Eye (tissue), 1 donor: ENCODE data around the gene ANXA2R.
"Not testable (repeated sequence)": the region's sequence is repeated elsewhere in the genome, so short reads cannot be mapped to it uniquely, and the experiment has no call there.

ENCODE experiments used
- DNase-seq: peaks from one replicate; pipeline ENCODE4 v3.0.0-alpha.2; 2015

Gene ANXA2R, protein sequence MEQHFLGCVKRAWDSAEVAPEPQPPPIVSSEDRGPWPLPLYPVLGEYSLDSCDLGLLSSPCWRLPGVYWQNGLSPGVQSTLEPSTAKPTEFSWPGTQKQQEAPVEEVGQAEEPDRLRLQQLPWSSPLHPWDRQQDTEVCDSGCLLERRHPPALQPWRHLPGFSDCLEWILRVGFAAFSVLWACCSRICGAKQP

DNA sequence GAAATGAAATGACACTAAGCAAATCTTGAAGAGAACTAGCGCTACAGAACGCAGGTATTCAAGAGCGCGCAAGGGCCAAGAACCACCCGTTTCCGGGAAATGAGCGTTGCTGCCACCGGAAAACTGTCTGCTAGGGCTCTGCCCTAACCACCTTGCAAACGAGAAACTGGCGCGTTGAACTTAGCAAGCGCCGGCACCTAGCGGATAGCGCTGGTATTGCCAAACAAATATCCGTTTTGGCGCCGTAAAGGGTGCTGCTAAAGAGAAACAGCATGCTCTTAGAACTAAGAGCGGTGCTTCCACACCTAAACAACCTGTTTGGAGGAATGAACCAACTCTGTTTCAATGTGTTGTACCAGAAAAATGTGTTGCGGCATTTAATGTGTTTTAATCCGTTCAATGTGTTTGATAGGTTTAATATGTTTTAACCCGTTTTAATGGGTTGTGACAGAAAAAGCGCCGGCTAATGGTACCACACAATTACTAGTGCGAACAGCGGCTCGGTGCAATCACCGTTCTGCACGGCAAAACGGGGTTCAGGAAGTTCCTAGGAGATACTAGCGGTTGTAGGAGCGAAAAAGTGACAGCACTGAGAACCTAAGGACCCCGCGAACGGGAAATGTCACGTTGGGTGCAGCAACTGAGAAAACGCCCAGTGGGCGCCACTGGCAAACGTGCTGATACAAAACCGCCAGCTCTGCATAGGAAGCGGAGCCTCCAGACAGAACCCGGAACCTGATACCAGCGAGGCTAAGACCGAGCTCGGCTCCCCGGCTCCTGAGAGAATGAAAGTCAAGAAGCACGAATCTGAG, at the start of gene ANXA2R:
Gene ANXA2R, minus strand, starts transcription at position 33 of the 812 bp plus-strand sequence. CDS start 273 bp downstream, outside the sequence.
- DNase-seq: peak; percentile 97

DNA sequence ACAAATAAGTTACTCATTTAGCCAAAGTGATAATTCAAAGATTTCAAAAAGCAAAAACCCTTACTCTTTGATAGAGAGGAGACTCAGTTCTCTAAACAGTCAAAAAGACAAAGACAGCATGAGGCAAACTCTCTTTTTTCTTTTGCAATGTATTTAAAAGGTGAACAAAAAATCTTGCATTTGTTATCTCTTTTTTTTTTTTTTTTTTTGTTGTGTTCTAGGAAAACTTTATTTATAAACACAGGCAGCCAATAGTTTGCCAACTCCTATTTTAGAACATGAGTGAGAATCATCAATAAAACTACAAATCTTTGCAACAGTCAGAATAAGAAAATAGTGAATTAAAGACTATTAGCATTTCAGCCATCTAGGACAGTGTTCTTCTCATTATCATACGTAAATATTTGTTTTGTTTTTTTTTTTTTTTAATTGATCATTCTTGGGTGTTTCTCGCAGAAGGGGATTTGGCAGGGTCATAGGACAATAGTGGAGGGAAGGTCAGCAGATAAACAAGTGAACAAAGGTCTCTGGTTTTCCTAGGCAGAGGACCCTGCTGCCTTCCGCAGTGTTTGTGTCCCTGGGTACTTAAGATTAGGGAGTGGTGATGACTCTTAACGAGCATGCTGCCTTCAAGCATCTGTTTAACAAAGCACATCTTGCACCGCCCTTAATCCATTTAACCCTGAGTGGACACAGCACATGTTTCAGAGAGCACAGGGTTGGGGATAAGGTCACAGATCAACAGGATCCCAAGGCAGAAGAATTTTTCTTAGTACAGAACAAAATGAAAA, 46.2 kb upstream of the ANXA2R start:
- peak; percentile 21 for DNase-seq

DNA sequence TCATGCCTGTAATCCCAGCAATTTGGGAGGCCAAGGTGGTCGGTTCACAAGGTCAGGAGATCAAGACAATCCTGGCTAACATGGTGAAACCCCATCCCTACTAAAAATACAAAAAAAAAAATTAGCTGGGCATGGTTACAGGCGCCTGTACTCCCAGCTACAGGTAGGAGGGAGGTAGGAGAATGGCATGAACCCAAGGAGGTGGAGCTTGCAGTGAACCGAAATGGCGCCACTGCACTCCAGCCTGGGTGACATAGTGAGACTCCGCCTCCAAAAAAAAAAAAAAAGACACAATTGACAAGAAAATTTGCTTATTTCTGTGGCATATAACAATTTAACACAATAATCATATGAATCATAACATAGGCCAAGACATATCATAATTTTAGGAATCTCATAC, 45.3 kb upstream of the ANXA2R start:
- DNase-seq: no peak

DNA sequence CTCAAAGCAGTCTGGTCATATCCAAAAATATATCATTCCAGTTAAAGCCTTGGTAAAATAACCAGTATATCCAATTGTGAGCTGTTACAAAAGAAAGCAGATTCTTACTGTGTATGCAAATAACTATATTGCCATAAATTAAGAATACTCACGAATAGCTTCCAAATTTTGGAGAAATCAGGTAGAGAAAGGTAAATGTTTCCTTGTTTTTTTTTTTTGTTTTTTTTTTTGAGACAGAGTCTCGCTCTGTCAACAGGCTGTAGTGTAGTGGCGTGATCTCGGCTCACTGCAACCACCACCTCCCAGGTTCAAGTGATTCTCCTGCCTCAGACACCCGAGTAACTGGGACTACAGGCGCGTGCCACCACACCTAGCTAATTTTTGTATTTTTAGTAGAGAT, 44.3 kb upstream of the ANXA2R start:
- DNase-seq: not testable (repeated sequence)

DNA sequence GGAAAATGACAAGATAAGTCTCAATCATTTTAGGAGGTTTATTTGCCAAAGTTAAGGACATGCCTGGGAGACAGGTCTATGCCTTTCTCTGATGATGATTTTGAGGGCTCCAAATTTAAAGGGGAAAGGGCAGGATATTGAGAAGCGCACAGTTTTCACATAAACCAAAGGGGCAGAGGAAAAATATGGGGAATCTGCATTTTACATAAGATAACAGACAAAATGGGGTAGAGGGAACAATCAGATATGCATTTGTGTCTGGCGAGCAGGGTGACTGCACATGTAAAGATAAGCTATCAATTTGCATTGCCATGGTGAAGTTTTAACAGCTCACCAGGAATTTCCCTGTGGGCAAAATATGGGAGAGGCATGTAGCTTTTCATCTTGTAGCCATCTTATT, 41.2 kb upstream of the ANXA2R start:
- not testable (repeated sequence) for DNase-seq

DNA sequence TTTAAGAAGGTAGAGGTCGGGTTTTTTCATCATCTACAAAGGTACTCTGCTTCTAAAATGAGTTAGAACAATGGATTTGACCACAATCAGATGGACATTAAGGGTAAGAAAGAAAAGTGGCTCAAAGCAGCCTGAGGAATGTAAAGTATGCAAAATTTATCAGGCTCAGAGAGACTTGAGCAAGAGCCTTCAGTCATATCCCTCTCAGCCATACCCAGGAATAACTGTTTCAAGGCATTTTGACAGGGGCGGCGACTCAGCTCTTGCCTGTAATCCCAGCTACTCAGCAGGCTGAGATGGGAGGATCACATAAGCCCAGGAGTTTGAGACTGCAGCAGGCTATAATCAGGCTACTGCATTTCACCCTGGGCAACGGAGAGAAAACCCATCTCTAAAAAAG, 38.8 kb upstream of the ANXA2R start:
- no peak for DNase-seq

DNA sequence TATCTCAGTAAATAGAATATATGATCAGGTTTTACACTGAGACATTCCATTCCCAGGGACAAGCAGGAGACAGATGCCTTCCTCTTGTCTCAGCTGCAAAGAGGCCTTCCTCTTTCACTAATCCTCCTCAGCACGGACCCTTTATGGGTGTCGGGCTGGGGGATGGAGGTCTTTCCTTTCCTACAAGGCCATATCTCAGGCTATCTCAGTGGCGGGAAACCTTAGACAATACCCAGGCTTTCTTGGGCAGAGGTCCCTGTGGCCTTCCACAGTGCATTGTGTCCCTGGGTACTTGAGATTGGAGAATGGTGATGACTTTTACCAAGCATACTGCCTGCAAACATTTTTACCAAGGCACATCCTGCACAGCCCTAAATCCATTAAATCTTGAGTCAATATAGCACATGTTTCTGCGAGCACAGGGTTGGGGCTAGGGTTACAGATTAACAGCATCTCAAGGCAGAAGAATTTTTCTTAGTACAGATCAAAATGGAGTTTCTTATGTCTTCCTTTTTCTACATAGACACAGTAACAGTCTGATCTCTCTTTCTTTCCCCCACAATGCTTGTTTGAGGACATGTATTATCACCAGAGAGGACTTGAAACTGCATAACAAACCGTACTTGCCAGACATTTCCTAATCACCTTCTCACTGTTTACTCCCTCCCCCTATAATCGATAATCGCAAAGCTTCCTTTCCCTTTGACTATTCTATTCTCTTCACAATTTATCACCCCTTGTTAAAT, 37.5 kb upstream of the ANXA2R start:
- DNase-seq: not testable (repeated sequence)

DNA sequence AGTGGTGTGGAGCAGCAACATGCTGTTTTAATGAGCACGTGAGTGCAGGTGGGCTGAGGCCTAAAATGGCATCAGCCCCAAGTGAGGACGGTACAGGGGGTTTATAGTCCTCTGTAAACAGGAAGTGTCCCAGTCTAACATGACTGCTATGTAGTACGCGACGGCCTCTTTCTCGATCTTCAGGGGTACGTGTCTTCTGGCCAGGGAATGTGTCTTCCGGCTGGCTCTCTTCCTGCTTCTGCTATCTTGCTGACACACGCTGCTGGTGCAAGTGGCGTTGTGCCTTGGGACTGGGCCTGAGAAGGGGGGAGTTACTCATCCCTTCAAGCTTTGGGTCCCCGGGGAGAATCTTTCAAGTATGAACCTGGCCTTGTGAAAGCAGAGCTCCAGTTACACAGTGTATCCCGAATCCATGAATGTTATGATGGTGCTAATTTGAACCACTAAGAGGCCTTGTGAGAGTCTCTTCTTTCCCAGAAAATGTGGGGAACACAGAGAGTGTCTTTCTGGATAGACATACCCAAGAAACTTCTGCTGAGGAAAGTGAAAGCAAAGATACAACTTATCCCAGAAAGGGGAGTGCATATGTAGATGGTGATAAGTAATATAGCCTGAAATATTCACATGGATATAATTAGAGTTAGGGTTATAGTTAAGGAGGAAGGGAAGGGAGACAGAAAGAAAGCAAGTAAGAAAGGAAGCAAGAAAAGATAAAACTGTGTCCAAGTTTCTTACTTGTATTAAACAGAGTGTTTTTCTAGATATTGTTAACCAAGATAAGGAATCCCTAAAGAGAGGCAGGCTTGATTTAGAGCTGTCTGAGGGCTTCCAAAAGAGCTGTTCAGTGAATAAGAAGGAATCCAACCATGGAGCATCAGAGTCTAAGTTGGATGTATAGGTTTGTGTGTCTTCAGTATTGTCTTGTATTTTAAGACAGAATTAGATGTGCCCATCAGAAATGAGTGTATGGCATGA, 35.5 kb upstream of the ANXA2R start:
- DNase-seq: no peak

DNA sequence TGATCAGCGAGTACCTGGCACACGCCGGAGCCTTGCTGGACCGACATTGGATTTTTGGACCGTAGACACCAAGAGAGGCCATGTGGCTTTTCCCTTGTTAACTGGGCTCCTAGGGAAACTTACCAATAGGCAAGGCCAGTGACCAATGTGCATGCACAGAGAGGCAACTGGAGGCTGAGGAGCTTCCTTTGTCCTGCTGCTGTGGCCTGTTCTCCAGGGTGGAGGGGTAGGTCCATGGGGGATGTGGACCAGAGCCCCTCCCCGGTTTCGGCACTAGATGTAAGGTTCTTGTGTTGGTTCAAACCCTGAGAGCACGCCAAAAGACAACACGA, 34.8 kb upstream of the ANXA2R start:
- DNase-seq: no peak

DNA sequence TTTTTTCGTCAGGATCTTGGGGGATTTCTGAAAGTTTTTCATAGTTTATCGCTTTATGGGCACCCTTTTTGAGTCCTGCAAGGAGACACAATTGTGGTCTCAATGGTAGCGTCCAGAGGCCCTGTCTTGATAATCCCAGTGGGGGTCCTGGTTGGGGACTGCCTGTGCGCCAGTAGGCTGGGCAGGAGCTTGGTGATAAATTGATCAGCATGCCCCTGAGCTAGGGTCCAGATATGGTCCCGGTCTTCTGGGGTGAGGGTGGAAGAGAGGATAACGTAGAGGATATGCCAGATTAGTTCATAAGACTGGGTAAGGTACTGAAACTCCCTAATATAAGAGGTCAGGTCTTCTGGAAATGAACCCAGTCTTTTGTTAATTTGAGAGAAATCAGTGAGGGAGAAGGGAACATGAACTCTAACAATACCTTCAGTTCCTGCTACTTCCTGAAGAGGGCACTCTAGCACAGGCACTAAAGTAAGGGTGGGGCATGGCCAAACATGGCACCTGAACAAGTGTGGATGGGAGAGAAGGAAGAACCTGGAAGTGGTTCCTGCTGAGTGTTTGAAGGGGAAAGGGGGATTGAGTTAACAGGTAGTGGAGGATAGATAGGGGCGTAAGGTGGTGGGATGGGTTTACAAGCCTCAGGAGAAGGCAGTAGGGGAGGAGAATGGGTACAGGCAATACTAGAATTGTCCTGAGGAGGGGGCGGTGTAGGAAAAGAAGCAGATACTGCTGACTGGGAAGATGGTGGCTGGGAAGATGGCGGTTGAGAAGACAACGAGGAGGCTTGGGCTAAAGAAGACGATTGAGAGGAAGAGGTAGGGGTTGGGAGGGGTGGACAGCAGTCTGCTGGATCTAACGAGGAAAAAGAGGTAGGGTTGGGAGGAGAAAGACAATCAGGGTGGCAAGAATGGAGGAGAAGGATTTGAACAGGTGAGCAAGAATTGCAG, 33.8 kb upstream of the ANXA2R start:
- DNase-seq: peak; percentile 39

DNA sequence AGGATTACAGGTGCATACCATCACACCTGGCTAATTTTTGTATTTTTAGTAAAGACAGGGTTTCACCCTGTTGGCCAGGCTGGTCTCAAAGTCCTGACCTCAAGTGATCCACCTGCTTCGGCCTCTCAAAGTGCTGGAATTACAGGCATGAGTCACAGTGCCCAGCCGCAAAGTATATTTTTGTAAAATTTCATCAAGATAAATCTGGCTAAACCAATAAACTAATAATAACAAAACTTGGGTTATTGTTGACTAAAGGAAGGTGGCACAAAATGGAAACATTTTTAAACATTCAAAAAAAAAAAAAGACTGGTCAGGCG, 29.2 kb upstream of the ANXA2R start:
- not testable (repeated sequence) for DNase-seq

DNA sequence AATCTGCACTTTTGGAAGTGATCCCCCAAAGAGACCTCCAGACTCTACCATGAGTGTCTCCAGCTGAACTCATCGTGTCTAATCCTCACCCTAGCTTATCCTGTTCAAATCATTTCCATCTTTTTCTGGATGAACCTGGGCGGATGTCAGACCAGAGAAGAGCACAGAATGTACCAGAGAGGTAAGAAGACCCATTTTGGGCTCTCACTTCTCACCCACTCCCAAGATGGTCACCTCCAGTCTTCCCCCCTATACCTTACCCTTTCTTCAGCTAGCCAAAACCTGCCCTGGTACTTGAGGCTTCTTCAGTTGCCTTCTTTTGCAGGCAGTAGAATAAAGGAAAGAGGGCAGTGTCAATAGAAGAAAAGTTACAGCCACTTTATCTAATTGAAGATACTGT, 27.9 kb upstream of the ANXA2R start:
- DNase-seq: no peak

DNA sequence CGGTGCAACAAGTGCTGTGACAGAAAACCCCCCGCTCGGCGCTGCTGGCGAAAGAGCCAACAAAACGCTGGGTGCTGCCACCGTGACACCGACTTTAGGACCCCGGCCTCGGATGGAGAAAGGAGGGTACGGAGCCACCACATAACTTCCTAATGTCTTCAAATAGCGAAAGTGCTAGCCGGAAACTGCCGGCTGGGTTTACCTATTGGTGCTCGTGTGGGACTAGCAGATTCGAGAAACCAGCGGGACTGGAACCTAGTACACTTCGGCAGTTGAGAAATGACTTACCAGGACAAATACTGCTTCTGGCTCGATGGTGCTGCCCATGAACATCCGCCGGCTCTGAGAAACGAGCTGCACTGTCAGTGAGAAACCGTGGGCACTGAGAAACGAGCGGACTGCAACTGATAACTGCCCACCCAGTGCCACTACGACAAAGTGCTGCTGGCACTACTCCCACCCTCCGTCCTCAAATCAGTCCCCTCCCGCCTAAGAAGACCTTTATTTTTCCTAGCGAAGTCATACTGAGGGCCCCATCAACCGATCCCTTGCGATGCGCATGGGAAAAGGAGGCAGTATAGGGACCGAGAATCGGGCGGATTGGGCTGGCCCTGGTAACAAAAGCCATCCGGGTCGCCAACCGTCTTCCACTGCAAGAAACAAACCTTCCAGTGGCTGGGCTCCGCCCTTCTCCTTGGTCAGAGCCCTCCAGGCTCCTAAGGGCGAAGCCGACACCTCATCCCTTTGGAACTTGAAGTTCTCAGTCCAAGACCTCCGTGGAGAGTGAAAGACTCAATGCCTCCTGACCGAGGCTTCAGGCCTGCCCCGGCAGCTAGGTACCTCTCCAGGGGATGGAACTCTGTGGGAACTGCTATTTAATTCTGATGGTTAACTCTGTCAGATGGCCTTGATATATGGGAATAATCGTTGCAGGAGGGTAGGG, 27.0 kb upstream of the ANXA2R start:
- DNase-seq: peak; percentile 99

DNA sequence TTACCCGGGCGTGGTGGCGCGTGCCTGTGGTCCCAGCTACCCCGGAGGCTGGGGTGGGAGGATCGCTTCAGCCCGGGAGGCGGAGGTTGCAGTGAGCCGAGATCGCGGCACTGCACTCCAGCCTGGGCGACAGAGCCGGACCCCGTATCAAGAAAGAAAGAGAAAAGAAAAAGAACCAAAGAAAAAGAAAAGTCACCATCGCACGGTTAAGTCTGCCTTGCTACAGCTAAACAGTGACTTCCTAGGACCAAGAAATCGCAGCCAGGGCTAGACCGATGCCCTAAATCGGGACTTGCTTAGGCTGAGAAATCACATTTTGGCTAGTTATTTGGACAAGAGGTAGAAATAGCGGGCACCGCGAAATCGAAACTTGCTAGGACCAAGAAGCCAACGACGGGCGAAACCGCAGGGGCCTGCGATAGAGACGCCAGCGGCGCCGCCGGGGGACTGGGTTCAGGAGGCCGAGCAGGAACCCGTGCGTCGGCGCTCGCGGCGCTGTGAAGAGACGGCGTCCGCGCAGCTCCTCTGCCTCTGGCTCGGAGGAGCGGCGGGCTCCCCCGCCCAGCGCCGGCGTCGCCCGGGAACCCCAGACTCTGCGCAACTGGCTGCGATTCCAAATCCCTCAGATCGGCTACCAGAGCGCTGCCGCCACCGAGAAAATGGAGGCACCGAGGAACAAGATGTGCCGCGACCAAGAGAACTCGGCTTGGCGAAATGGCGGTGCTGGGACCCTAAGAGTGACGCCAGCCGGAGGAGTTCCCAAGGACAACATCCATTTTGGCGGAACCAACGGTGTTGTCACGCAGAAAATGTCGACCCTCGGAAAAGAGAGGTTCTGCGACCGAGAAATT, 26.1 kb upstream of the ANXA2R start:
- DNase-seq: peak; percentile 92

DNA sequence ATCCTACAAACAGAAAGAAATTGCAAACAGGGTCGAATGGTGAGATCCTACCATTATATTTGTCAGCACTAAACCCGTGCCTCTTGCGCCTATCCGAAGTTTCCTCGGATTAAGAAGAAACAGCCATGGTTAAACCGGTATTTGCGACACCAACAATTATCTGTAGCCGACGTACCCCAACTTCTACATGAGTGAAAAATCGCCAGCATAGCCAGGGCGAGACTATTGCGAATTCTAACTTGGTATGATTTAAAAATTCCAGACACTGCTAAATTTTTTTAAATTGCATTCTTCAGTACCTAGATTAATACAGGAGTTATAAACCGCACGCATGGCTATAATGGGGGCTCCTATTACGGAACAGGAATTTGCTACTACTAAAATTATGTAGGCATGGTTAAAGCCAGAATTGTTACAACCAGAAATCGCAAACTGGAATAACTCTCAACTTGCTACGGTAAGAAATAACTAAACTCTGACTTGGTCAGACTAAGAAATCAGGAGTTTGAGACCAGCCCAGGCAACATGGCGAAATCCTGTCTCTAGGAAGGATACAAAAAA, 25.3 kb upstream of the ANXA2R start:
- DNase-seq: peak; percentile 73

DNA sequence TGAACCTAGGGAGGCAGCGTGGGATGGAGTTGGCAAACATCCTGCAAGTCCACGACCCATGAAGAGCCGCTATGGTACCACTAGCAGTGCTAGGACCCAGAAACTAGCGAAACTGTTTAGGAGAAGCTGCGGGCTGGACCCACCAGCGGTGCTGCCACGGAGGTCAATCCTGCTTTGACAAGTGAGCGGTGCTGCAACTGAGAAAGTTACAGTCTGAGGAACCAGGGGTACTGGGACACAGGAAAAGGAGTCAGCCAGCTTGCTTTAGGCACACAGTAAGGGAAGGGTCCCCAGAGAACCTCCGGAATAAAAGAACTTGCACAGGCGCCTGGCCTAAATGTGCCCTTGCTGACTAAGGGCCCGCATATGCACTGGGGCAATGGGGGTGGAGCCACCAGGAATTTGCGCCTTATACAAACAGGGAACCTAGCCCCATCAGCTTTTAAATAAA, 23.6 kb upstream of the ANXA2R start:
- no peak for DNase-seq

DNA sequence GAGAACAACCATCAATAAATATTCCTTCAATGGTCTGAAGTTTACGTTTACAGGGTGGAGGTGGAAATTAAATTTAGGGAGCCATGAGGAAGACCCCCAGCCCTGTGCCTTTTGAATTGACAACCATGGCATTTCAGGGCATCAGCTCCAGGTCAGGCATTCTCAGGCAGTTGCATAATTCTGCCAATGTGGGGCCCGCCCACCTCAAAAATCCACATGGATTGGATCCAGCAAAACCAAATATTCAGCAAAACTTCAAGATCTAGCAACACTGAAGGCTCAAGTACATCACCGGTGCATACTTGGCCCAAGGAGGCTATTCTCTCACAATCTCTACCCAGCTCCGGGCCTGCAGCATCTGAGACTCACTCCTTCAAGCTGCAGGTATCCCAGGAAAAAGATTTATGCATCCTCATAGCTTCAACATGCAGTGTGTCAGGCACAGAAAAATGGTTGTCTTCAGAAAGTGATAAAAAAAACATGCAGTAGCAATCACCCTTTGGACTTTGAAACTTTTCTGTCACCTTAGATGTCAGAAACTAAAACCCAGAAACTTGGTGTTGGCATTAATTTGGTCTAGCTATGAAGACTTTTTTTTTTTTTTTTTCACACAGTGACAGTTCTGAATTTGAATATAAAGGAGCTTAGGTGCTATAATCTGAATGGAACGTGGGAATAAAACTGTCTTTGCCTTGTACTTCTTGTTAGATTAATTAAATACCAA, 21.4 kb upstream of the ANXA2R start:
- no peak for DNase-seq
